Astrocyte (in vitro differentiated cells and primary cell): ENCODE data around the gene PBX1.

Experiments
- EZH2 ChIP-seq: IDR thresholded peaks from 2 replicates; pipeline ENCODE4 v1.6.1; 2012; ENCODE audit warnings: mild to moderate bottlenecking, low read length, inconsistent platforms; ENCODE audit not compliant: insufficient read depth
- TF ChIP-seq, protein P1 (sequence below): IDR thresholded peaks from 2 replicates; pipeline ENCODE4 v1.5.1; 2011; ENCODE audit warnings: low read depth, mild to moderate bottlenecking, inconsistent platforms, low read length, moderate library complexity; ENCODE audit not compliant: insufficient read depth

DNA sequence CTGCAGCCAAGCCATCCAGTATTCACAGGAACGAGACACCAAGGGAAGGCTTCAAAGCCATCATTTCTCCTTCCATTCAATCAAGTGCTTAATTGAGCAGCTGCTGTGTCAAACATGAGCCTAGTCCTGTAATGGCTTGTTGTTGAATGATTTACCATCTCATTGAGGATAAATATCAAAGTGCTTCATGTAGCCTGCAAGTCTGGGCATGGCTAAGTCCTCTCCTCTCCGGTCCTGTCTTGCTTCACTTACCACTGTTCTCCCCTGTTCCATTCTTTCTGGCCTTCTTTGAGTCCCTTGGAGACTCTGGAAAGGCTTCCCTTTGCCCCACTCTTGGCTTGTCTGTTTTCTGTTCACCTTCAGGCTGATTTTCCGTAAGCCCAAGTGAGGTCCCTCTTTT, 279.8 kb downstream of the PBX1 start:
- TF ChIP-seq, protein P1, sequence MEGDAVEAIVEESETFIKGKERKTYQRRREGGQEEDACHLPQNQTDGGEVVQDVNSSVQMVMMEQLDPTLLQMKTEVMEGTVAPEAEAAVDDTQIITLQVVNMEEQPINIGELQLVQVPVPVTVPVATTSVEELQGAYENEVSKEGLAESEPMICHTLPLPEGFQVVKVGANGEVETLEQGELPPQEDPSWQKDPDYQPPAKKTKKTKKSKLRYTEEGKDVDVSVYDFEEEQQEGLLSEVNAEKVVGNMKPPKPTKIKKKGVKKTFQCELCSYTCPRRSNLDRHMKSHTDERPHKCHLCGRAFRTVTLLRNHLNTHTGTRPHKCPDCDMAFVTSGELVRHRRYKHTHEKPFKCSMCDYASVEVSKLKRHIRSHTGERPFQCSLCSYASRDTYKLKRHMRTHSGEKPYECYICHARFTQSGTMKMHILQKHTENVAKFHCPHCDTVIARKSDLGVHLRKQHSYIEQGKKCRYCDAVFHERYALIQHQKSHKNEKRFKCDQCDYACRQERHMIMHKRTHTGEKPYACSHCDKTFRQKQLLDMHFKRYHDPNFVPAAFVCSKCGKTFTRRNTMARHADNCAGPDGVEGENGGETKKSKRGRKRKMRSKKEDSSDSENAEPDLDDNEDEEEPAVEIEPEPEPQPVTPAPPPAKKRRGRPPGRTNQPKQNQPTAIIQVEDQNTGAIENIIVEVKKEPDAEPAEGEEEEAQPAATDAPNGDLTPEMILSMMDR, result no peak
- no peak for TF ChIP-seq EZH2
